Posterior cingulate gyrus (tissue), 11 donors: Measurements from ENCODE around the gene KIRREL3.

Experiments
- DNase-seq, 10 donors: peaks; one replicate each; pipeline versions ENCODE4 v3.0.0 to v3.0.0-alpha.2; 2020 to 2021; ENCODE audit warnings: mixed read lengths in 3 of 10
- intact Hi-C: fragments of 100-400 bp; cut with DNase I; formaldehyde crosslinking; loops from one replicate; pipeline ENCODE4 v1.15.1; 2023

KIRREL3 gene

DNA sequence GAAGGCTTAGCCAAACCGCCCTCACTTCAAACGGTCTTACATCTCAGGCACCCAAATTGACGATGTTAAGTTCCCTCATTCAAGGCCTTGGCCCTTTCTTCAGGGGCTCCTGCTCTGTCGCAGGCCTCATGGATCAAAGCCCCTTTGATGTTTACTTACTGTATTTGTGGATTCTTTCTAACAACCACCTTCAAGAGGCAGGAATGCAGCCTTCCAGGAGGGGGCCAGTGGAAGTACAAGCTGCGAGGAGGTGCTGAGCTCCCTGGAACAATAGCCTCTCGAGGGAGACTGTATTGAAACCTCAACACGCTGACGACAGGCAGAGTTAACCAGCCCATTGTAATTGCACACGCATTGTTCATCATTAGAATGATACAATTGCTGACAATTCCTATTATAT lies 436.0 kb downstream of the KIRREL3 start:
- DNase-seq: no peak
- intact Hi-C loops: no loop called here

DNA sequence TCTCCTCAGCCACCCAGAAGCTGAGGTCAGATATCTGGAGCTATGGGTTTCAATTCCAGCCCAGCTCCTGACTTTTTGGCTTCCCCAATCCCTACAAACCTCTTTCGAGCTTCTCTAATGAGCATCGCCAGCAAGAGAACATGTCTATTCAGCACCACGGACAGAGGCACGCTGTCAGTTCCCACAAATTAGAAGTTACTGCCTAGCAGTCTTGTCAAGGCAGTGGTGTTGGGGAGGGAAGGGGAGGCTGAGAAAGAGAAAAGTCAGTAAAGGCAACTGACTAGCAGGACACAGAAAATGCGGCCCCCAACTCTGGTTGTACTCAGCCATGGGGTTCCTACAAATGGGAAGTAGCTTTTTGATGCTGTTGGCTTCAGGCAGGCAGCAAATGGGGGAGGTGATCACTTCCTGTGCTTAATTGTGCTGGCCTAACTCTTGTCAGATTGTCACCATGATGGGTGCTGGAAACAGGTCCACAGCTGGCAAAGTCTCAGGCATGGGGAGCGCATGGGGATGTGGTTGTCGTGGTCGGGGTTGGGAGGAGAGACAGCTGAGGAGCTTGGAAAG lies 439.2 kb downstream of the KIRREL3 start:
- intact Hi-C loops: no loop called here
- peak in 2 of 10 donors; percentile 30 to 70 for DNase-seq

- intact Hi-C loops: no loop called here
- DNase-seq: no peak
Observed at GRCh38 chr11:126560221-126560620, 440.3 kb downstream of the KIRREL3 start.

DNA sequence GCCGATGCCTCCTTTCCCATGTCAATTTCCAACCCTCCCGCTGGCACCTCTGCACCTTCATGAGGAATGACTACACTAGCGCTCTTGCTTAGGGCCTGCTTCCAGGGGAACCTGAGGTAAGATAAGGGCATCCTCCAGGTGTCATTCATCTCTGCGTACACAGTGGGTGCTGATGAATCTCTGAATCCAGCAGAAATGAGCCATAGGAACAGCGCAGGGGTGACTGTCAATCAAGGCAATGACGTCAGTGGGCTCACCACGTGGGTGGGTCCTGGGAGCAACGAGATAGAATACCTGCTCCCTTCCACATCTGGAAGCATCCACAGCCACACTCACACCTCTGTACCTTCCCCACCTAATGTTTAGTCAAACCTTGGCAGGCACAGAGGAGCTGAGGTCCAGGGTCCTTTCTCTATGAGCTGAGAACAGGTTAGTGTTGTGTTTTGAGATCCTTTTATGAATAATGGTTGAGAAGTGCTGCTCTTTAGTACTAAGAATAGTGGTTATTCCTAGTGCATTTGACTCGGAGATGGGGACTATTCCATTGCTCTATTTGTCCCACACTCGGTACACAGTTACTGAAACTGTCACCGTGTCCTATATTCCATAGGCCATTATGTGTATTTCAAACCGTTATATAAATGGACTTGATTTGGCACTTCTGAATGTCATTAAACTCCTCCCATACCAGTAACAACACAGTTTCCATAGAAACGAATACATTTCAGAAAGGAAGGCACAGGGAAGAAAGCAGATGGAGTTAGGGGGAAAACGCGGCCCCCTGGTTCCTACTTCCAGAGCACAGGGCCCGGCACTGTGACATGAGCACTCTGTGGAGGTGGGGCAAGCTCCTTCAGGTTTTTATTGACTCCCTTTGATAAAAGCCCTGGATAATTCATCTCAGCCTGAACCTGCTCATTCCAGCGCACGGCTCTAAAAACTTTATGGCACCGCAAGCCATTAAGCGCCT lies 451.7 kb downstream of the KIRREL3 start:
- DNase-seq: peak in 2 of 10 donors; percentile 32 to 34
- intact Hi-C loops: no loop called here

DNA sequence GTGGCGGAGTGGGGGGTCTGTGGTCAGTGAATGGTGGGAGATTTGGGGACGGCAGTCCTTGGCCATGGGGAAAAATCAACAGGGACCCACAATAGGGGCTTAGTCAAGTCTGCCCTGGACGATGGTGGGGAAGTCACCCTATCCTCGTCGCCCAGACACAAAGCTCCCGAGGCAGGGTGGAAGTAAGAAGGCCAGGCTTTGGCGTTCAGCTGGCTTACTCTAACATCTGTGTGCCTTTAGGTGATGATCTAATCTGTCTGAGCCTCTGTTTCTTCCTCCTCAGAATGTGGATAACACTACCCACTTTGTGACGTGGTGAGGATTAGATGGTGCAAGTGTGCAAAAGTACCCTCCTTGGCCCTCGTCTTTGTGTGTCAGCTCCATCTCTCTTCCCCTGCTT lies 452.9 kb downstream of the KIRREL3 start:
- intact Hi-C loops: no loop called here
- DNase-seq: no peak

DNA sequence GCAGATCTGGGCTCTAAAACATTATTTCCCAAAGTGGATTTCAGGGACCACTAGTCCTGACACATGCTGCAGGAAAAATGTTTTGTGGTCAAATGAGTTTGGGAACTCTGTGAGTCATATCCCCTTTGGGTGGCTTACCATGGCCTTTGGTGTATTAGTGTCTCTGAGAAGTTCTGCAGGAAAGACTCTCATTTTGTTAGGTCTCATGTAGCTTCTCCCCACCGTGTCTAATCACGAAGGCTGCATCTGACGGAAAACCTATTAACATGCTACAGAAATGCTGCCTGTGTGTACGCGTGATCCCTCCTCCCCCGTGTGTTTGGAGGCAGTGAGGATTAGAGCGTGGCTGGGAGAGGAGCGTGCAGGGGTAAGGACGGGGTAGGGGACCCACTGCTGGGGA lies 453.4 kb downstream of the KIRREL3 start:
- DNase-seq: no peak
- intact Hi-C loops: no loop called here

DNA sequence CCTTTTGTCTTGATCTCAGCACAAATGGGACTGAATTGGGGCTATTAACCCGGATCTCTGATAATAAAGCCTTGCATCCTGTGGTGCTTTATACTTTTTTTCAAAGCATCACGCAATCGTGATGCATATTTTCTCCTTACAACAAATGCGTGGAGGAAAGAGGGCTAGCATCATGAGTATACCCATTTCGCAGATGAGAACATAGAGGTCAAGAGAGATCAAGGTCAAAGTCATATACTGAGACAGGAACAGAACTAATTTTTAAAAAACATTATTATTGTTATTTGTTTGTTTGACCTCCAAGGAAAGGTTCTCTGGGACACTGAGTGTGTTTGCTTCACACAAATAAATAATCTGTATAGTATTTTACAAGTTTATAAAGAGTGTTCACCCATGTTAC lies 453.9 kb downstream of the KIRREL3 start:
- intact Hi-C loops: no loop called here

GRCh38 chr11:126546191-126546590 lies 454.4 kb downstream of the KIRREL3 start:
- DNase-seq: no peak
- intact Hi-C loops: no loop called here

More for the DNA sequence above, 453.9 kb downstream of the KIRREL3 start:
- DNase-seq: no peak

DNA sequence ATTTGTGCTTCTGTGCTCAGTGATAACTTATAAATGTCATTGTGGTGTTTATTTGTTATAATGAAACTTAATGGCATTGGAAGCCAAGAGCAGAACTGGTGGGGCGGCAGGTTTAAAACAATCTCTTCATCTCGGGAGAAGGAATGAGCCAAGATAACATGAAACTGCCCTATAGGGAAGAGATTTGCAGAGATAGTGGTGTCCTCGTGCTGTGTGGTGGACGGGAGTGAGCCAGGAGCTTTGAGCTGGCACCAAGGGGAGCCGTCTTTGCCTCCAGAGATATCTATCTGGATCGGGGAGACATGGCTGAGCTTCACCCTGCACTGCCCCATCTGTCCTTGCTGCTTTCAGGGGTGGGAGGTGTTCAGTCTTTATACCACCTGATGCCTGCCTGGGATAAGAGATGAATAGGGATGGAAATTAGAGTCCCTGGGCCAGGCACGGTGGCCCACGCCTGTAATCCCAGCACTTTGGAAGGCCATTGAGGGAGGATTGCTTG lies 455.5 kb downstream of the KIRREL3 start:
- intact Hi-C loops: no loop called here
- DNase-seq: no peak

- intact Hi-C loops: no loop called here
- DNase-seq: peak in 5 of 10 donors; percentile 29 to 87 (median 38)
Observed at GRCh38 chr11:126544108-126545056, 456.2 kb downstream of the KIRREL3 start.

GRCh38 chr11:126543691-126544090 lies 456.9 kb downstream of the KIRREL3 start:
- no peak for DNase-seq
- intact Hi-C loops: no loop called here

GRCh38 chr11:126542334-126543015 lies 458.1 kb downstream of the KIRREL3 start:
- no peak for DNase-seq
- intact Hi-C loops: no loop called here

- no peak for DNase-seq
- intact Hi-C loops: no loop called here
Observed at GRCh38 chr11:126538071-126538470, 462.5 kb downstream of the KIRREL3 start.

GRCh38 chr11:126537492-126537891 lies 463.1 kb downstream of the KIRREL3 start:
- intact Hi-C loops: no loop called here
- peak in 1 of 10 donors; percentile 9 for DNase-seq

GRCh38 chr11:126534141-126534805 lies 466.3 kb downstream of the KIRREL3 start:
- intact Hi-C loops: no loop called here

DNA sequence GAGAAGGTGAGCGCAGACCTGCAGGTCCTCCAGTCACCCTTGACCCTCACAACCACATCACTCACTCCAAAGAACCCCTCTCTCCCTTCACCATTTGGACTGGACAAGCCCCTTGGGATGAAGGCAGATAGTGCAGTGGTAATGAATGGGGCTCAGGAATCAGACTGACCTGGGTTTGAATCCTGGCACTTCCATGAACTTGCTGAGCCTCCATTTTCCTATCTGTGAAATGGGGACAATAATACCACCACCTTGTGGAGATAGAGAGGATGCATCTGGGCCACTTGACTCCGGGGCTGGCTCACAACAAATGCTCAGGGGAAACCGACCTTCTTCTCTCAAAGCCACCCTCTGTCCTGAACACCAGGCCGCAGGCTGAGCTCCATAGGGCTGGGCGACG lies 467.0 kb downstream of the KIRREL3 start:
- peak in 1 of 10 donors; percentile 17 for DNase-seq
- intact Hi-C loops: no loop called here

More at GRCh38 chr11:126534141-126534805, 466.3 kb downstream of the KIRREL3 start:
- DNase-seq: peak in 2 of 10 donors; percentile 59 to 73

DNA sequence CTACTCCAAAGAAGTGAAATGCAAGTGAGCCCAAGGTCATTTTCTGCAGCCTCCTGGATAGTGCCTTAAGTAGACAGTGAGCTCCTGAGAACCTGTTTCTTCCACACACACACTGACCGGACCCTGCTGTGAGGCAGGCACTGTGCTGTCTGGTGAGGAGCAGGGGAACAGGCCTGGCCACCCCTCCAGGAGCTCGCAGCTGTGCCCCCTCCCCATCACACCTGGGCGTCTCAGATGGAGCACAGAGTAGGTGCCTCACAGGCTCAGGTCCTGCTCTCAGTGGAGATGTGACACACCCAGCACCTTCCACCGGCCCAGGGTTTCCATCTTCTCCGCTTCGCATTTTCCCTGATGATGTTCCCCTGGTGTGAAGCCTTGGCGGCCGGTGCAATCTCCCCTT lies 470.2 kb downstream of the KIRREL3 start:
- intact Hi-C loops: no loop called here
- DNase-seq: peak in 2 of 10 donors; percentile 39 to 51

DNA sequence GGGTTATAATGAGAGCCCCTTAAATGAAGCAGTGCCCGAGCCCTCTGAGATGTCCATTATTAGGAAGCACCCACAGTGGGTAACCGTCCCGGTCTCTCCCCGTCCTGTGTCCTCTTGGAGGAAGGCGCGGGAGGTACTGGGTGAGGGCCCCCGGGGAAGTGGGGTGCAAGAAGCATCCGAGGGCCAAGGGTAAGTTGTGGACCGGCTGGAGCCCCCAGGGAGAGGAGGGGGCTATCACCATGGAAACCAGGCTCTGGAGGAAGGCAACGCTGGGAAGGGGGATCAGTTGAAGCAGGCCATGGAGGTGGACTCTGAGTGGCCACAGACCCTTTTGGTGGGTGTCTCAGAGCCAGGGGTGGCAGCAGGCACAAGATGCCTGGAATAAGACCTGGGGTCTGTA lies 471.5 kb downstream of the KIRREL3 start:
- DNase-seq: peak in 2 of 10 donors; percentile 20 to 61
- intact Hi-C loops: no loop called here

- intact Hi-C loops: no loop called here
- DNase-seq: peak in 2 of 10 donors; percentile 44 to 51
Observed at GRCh38 chr11:126528075-126528474, 472.5 kb downstream of the KIRREL3 start.
